ENCODE results near the gene DEPDC5.

DEPDC5 gene

DNA sequence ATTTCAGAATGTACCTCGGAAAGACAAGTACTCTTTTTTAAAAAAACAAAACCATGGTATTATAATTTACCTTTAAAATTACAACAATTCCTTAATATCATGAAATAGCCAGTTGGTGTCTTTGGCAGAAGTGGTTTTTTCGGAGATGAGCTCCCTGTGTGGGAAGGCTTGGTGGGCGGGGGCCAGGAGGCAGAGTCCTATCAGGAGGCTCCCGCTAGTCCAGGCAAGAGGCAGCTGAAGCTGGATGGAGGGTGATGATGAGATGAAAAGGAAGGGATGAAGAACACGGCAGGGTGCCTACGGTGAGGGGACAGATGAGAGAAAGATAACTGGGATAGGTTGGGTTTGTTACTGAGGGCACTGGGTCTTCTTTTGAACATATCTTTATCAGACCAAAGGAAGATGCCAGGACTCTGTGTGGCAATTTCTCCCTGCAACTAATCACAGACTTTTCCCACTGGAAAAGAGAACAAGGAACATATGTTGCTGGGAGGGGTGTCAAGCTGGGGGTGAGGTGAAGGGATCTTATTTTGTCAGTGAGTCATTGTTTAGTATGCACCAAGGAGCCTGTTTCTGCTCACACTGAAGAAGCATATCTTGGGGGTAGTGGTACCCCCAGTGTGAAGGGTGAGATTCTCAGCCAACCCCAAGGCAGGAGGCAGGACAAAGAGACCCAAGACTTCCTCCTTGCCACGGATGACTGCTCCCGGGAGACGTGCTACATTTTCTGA, 99.0 kb downstream of the DEPDC5 start:
- DNase-seq, result no peak

DNA sequence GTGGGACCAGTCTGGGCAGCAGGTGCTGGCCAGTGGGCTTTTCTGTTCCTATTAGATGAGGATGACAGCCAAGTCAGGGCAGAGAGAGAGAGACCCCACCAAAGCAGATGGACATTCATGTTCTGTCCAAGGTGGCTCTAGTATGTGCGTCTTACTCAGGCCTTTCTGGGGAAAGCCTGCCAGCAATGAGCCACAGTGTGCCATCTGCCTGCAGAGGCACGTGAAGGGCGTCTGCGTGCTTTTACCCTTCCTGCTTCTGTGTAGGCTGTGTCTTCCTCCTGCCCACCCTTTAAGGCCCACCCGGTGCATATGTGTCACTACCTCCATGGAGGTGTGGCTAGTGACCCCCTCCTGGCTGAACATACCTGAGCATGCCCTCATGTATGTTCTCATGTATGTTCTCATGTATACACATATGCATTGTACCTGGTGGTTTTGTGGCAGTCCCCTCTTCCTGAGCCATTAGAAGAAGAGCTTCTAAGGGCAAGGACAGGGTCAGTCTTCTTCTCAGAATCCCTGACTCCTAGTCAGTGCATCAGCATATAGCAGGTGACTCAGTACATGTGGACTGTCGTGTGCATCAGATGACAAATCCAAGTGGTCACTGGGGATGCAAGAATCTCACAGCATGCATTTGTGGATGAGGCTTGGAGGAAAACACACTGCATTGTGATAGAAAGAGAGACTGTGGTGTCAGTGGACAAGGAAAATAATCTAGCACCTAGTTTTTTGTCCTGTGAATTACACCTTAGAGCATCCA, 100.1 kb downstream of the DEPDC5 start:
- no peak for DNase-seq

DNA sequence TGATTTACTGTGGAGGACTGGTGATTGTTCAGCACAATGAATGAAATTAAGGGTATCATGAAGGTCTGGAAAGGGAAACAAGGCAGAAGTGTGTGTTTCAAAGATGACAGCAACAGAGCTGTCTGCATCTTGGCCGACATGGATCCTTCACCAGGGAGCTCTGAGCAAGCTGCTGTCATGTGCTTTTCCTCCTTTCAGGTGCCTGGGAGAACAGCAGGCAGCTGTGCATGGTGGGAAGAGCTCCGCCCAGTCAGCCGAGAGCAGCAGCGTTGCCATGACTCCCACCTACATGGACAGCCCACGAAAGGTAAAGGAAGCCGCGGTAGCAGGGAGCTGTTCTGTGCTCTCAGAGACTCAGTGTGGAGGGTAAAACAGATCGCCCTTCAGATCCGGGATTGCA, 103.4 kb downstream of the DEPDC5 start:
- peak; percentile 63 for DNase-seq

DNA sequence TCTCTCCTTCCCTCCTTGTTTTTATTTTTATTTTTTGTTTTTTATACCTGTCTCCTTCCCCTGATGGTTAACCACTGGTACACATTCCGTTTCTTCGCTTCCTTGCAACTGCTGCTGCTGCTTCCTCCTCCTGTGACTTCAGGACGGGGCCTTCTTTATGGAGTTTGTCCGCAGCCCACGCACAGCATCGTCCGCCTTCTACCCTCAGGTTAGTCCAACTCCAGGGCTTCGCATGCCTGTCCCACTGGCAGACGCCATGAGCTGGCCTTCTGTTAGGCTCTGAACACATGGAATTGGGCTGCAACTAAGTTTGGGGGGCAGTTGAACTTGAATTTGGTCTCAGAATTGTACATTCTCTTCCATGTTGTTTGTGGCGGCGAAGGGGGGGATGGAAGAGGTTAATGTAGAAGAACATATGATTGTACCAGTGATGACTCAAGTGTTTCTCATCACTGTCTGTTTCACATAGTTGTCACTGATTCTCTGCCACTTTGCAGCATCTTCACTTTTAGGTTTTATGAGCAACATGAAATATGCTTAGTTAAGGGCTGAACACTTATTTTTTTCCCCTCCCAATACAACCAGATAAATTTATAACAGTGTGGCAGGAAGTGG, 107.5 kb downstream of the DEPDC5 start:
- DNase-seq, result no peak

DNA sequence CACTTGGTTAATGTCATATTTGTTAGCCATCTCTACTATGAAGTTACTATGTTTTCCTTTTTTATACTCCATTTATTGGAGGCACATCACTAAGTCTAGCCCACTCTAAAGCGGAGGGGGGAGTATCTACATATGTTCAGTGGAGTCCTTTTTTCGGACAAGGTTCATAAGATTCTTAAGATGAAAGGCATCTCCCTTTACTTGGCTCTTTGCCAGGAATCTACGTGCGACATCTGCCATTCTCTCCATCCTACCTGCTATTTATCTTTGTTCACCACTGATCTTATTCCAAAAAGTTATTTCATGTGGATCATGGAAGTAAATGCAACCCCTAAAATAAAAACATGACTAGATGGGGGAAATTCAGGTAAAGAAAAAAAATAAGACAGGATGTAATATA, 113.1 kb downstream of the DEPDC5 start:
- DNase-seq, result no peak

DNA sequence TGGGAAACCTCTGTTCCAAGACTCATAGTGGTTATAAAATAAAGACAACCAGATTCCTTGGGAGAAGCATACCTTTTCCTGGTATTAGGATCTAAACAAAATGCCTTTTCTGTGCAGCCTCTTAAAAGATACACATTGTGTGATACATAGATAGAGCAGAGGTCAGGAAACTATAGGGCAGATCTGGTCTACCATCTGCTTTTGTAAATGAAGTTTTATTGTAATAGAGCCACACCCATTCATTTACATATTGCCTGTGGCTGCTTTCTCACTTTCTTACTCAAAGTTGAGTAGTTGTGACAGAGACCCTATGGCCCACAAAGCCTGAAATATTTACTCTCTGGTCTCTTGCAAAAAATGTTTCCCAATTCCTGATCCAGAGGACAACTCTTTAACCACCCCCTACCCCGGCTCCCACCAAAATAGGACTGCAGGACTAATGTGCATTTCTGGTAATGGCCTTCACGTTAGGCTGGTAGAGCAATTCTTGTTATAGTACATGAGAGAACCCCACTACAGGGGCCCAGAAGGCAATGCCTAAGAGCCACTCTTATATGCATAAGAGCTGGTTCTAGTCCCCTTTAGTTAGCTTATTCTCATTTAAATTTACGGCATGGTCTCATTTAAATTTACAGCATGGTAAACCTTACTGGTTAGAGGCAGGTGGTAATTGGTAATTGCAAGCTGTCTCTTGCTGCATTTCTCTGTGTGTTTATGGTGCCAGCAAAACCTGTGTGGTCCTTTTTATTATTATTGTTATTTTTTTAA, 113.8 kb downstream of the DEPDC5 start:
- DNase-seq, result no peak

DNA sequence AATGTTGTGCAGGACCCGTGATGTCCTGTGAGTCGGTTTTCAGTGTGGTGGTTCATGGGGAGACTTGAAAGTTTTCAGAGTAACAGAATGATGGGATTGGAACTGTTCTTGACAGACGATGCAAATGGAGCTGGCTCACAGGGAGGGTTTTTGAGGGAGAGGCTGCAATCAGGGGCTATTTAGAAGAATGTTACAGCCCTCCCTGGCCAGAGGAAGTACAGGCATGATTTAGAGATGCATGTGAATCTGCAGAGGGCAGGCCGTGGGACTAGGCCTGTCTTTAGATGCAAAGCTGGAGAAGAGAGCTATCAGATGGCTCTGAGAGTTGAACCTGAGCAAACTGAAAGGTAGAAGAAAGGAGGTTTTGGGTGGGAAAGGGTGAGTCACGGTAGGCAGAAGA, 115.9 kb downstream of the DEPDC5 start:
- DNase-seq, result no peak

DNA sequence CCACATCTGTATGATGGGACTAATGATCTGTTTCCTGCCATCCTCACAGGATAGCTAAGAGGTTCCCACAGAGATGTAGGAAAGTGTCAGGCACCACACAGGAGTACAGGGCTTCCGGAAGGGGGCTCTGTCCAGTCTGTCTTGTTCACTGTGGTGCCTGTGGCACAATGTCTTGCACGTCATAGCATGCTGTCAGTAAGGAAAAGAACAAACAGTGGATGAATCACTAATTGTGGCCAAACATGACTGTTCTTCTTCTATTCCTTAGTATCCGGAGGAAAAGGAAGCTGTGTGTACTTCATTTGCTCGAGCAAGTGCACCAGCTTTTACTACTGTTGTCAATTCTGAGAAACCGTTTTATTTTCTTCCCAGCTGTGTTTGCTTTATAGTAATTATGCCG, 117.1 kb downstream of the DEPDC5 start:
- DNase-seq, result no peak

DNA sequence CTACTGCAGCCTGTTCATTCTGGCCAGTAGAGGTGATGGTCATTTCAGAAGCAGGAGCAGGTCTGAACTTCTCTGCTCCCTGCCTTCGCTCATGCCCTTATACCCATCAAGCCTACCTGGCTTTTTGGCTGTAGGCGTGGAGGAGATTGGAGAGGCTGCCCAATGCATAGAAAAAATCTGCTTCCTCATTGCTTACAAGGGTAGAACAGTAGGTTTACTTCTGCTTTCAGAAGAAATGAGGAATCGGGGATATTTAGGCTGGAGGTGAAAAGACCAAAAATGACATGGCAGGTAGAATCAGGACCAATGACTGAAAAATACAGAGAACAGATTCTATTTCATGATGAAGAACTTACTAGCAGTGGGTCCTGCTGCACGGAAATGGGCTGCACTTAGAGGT, 117.7 kb downstream of the DEPDC5 start:
- DNase-seq, result no peak

DNA sequence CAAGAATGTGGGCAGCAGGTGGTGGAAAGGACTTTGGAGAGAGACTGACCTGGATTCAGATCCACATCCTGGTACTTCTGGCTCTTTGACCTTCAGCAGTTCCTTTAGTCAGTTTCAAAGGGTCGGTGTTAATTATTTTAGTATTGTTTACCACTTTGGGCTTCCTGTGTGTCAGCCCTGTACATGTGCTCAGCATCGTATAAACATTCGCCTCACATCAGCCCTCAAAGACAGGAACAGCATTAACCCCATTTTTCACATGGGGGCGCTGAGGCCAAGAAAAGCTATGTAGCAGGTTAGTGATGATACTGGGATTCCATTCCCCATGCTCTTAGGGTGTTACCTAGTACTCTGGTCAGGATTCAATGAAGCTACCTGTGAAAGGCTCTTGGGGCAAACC, 118.4 kb downstream of the DEPDC5 start:
- DNase-seq, result no peak

DNA sequence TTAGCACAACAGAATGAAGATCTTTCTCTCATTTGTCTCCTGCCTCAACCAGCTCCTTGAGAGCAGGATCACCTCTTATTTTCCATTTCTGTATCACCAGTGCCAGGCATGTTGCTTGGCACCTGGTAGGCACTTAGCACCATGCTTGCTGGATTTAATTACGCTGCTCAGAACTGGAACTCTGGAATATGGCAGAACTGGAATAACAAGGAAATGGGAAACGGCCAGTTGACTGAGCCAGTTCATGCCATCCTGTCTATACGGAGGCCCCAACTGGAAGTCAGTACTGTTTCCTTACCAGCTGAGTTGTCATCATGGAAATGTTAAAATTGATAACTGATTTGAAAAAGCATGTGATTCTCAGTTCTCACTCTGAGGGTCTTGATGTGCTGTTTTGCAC, 121.0 kb downstream of the DEPDC5 start:
- no peak for DNase-seq

DNA sequence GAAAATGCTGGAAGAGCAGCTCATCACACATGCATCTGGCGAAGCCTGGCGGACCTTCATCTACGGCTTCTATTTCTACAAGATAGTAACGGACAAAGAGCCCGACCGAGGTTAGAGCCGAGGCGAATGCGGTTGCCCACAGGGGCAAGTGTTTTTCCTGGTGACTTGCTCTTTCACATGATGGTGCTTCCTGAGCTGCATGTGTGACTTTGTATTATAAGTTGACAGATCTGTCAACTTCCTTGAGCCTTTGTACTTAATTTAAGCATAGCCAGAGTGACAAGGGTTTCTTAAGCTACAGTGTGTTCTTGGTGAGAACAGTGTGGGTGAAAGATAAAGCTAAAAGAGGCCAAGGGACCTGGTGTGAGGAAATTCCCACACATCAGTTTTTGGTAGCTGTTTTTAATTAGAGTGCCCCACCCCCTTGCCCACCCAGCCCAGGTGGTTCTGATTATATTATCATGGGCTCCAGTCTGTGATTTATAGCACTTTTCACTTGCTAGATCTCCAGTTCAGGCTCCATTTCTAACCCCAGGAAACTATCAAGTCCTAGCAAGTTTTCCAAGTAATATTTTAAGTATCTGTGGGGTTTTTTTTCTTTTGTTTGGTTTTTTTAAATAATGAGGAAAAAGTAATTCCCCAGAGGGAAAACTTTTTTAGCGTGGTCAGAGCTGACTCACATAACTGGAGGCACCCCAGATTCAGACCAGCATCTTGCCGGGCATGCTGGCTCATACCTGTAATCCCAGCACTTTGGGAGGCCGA, 122.5 kb downstream of the DEPDC5 start:
- DNase-seq, result no peak

DNA sequence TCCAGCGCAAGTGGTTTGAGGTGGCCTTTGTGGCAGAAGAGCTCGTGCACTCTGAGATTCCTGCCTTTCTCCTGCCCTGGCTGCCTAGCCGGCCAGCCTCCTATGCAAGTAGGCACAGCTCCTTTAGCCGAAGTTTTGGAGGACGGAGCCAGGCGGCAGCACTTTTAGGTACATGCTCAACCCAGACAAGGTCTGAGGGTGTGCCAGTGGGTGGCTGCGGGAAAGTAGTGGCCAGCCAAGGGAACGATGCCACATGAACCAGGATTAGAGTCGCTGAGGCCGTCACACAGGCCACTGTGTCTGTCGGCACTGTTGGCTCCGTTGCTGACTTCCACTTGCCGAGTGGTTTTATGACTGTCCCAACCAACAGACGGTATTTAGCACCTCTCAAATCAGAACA, 125.8 kb downstream of the DEPDC5 start:
- no peak for DNase-seq

DNA sequence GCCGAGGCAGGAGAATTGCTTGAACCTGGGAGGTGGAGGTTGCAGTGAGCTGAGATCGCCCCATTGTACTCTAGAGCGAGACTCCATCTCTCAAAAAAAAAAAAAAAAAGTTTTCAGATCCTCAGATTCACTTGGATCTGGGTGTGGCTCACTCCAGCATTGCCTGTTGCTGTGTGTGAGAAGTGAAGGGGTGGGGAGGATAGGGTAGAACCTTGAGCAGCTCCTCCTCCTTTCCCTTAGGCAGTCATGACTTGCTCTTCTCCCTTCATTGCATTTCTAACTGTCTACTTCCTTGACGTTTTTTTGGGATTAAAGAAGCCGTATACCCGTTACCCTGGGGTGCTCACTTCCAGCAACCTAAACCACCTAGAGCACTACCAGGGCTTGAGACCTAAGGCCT, 127.4 kb downstream of the DEPDC5 start:
- no peak for DNase-seq

DNA sequence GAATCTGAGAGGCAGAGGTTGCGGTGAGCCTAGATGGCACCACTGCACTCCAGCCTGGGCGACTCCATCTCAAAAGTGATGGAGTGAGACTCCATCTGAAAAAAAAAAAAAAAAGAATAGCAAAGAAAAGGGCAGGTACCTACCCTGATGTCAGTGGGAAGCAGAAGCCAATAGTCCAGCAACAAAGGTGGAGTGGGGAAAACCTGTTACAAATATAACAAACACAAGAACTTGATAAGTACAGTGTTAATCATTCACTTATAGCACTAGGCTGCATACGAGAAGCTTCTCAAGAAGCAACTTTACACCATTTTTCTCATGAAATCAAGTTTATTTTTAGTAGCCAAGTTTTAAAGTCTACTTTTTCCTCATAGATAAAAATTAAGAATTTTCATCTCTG, 128.0 kb downstream of the DEPDC5 start:
- no peak for DNase-seq

DNA sequence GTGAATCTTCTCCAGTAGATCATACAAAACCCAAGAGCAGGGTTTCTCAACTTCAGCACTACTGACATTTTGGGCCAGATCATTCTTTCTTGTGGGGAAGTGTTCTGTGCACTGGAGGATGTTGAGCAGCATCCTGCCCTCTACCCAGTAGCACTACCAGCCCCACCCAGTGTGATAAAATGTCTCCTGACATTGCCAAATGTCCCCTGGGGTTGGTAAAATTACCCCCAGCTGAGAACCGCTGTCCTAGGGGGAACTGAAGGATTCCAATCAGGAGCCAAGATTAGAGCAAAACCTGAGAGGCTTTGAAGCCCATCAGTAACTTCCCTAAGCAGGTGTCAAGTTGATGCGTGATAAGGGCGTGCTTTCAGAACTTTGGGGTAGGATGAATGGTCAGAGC, 129.2 kb downstream of the DEPDC5 start:
- DNase-seq, result no peak

DNA sequence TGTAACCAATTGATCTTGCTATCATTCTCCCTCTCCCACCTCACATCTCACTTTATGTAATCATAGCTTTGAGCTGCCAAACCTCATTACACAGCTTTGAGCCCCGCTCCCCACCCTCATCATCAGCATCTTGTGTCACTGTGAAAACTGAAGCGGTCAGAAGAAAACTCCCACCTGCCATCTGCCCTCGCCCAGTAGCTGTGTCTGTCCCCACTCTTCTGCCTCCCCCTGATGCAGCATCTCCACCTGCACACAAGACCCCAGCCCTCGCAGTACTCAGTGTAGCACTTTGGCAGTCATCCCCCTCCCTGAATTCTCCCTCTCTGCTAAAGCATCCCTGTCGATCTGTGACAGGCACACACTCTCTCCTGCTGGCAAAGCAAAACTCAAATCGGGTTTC, 130.2 kb downstream of the DEPDC5 start:
- no peak for DNase-seq

DNA sequence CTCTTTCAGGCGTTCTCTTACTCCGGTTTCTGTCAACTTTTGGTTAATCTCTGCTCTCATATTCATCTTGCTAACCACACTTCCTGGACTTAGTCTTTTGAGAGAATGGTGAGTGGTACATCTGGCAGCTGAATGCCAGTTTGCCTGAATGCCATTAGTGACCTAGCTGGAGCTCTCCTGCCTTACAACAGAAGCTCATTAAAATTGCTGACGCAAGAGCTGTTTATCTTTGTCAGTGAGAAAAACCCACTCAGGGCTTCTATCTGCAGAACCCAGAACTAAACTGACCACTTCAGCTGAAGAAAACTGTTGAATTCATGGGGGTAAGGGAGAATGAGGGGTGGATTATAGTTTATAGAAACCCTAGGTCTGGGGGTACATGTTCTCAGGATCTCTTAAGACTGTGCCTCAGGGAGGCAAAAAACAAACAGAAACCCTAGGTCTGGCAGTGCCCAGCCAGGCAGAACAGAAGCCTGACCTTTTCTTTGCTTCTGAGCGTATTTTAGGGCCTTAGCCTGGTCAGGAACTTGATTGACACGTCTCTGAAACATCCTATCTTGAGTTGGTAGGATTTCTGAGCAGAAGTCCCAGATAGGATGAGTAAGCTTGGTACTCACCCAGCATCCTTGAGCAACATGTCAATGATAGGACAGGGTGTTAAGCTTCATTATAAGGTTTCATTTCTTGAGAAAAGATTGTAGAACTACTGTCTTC, 137.7 kb downstream of the DEPDC5 start:
- DNase-seq, result no peak

DNA sequence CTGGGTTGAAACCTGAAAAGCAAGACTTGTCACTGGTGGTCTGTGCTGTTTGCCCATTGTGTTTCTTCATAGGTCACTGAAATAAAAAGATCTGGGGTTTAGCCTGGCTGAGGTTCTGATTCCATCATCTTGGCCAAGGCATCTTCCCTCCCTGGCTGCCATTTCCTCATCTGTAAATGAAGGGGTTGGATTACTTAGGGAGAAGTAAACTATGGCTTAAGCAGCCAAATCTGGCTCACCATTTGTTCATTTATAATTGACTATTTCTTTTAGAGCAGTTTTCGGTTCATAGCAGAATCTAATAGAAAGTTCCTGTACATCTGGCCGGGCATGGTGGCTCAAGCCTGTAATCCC, 138.2 kb downstream of the DEPDC5 start:
- DNase-seq, result no peak

DNA sequence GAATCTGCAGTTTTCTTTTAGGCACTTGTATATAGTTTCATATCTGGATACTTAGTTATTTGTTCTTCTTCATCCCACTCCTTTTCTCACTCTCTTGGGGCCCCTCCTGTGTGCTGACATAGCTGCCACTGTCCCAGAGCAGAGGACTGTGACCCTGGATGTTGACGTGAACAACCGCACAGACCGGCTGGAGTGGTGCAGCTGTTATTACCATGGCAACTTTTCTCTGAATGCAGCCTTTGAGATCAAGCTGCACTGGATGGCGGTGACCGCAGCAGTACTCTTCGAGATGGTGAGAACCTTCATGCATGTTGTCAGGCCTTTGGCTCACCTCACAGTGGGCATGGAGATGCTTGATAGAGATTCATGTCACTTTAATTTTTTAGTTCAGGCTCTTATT, 139.6 kb downstream of the DEPDC5 start:
- DNase-seq, result no peak

DNA sequence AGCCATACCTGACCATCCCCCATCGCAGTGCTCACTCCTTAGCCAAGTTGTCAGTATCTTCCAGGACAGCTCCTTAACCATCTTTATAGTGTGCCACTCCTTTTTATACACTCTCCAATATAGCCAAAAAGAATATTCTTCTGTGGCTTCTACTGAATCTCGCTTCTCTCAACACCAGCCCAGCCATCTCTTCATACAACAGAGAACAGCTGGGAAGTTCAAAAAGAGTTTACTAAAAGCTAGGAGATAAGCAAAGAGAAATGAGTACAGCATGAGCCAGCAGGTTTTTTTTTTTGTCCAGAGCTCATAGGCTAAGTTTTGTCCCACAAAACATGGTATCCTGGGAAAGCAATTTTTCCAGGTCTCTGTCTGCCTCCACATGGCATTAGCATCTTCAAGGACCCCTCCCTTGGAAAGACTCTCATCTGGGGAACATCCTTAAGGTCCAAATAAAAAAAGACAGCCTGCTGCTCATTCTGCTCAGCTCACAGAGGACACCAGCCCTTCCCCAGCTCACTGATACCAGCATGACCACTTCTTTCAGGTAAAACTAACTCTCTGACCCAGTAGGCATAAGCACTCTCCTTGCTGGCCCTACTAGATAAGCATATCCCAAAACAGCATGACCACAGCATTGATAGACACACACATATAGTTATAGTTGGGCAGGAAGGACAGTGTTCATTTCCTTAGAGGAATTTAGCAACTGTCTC, 141.7 kb downstream of the DEPDC5 start:
- DNase-seq, result no peak

DNA sequence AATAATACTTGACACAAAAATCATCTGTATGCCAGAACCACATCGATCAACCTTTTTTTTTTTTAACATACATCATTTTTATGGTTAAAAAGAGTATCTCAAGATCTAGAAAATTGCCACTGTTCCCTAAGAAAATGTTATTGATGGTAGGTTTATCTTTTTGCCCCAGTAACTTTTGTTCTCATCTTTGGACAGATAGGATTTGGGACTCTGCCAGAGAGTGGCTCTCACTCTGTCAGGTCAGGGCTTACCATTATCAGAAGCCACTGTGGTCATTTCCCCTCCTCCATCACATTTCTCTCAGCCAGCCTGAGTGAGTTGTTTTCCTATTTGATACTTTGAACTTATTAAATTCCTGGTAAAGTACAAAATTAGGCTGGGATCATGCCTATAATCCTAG, 142.7 kb downstream of the DEPDC5 start:
- DNase-seq, result no peak

Measured in NCI-H1436 (cell line).